GM11168 (cell line): ENCODE measurements around the gene AGPS.
"Not testable (repeated sequence)": the region's sequence is repeated elsewhere in the genome, so short reads cannot be mapped to it uniquely, and the experiment has no call there.

ENCODE experiments used
- in situ Hi-C: fragments of 300-500 bp; cut with MboI; formaldehyde crosslinking; loops from one replicate; pipeline ENCODE4 v1.12.0; 2022; ENCODE audit warnings: low sequenced_read_pairs; ENCODE audit not compliant: unreplicated experiment

The AGPS gene

GRCh38 chr2:177464549-177464948 lies 72.0 kb downstream of the AGPS start:
- in situ Hi-C loops: no loop called here

GRCh38 chr2:177465400-177466138 lies 73.0 kb downstream of the AGPS start:
- in situ Hi-C loops: no loop called here

- in situ Hi-C loops: no loop called here
Measured at GRCh38 chr2:177466337-177467195, 74.0 kb downstream of the AGPS start.

GRCh38 chr2:177467646-177468045 lies 75.1 kb downstream of the AGPS start:
- in situ Hi-C loops: no loop called here

GRCh38 chr2:177471990-177472389 lies 79.4 kb downstream of the AGPS start:
- in situ Hi-C loops: no loop called here

- in situ Hi-C loops: no loop called here
Measured at GRCh38 chr2:177474301-177474700, 81.7 kb downstream of the AGPS start.

GRCh38 chr2:177474998-177475397 lies 82.4 kb downstream of the AGPS start:
- in situ Hi-C loops: no loop called here

- in situ Hi-C loops: no loop called here
Measured at GRCh38 chr2:177476897-177477296, 84.3 kb downstream of the AGPS start.

- in situ Hi-C loops: no loop called here
Measured at GRCh38 chr2:177478029-177478428, 85.5 kb downstream of the AGPS start.

- in situ Hi-C loops: no loop called here
Measured at GRCh38 chr2:177478907-177479306, 86.3 kb downstream of the AGPS start.

- in situ Hi-C loops: no loop called here
Measured at GRCh38 chr2:177482195-177482594, 89.6 kb downstream of the AGPS start.

- in situ Hi-C loops: no loop called here
Measured at GRCh38 chr2:177483531-177483930, 91.0 kb downstream of the AGPS start.

- in situ Hi-C loops: no loop called here
Measured at GRCh38 chr2:177484180-177484795, 91.7 kb downstream of the AGPS start.

GRCh38 chr2:177485657-177486056 lies 93.1 kb downstream of the AGPS start:
- in situ Hi-C loops: not testable (repeated sequence)

GRCh38 chr2:177489719-177490301 lies 97.2 kb downstream of the AGPS start:
- in situ Hi-C loops: loop anchor here (10.0 kb wide), 1 partner anchor 115 kb away; no protein-coding TSS in a partner anchor

- in situ Hi-C loops: loop anchor here (10.0 kb wide), 1 partner anchor 109 kb away; no protein-coding TSS in a partner anchor
Measured at GRCh38 chr2:177495945-177496344, 103.4 kb downstream of the AGPS start.

GRCh38 chr2:177496921-177497320 lies 104.3 kb downstream of the AGPS start:
- in situ Hi-C loops: loop anchor here (10.0 kb wide), 1 partner anchor 108 kb away; no protein-coding TSS in a partner anchor

GRCh38 chr2:177501186-177501585 lies 108.6 kb downstream of the AGPS start:
- in situ Hi-C loops: no loop called here

- in situ Hi-C loops: no loop called here
Measured at GRCh38 chr2:177506505-177506904, 113.9 kb downstream of the AGPS start.

- in situ Hi-C loops: no loop called here
Measured at GRCh38 chr2:177506998-177507397, 114.4 kb downstream of the AGPS start.
